Heart left ventricle (tissue), 13 donors: ENCODE results near the gene SYCP1.
"Not testable (repeated sequence)": the region's sequence is repeated elsewhere in the genome, so short reads cannot be mapped to it uniquely, and the experiment has no call there.

Experiments
- CTCF ChIP-seq, 12 donors: fragments of 200-600 bp; sonication (generic) in 4 of 12; IDR thresholded peaks; one replicate each; pipeline versions ENCODE4 v1.5.0 to v1.8.0; 2018 to 2022; ENCODE audit warnings: antibody characterized with exemption in 12 of 12, mild to moderate bottlenecking in 5 of 12
- POLR2A ChIP-seq, 2 donors: fragments of 450-650 bp; IDR thresholded peaks; one replicate each; pipeline ENCODE4 v1.6.1; 2017; ENCODE audit warnings: antibody characterized with exemption in 2 of 2, mild to moderate bottlenecking in 2 of 2, moderate library complexity in 2 of 2
- donor health status: ischemic (EF 13 %, LVEDD 7.1; RV severe dilation, severe dysfunction).
- donor health status: DM: no; HTN: yes; CAD: no.
- donor health status: DM: no; HTN: no; CAD: no.
- donor health status: ischemic (EF 25% LVEDD 6.9; RV normal size, moderate dysfunction).
- donor health status: ischemic (EF 25% LVEDD 5.7; RV mildly dilated, moderate dysfunction).
- donor health status: ischemic (EF 35%, LVEDD 5.7; RV mildly dilated, moderate dysfunction).
- donor health status: nonischemic (EF 11% LVEDD 7.7; RV severe dilation, severe dysfunction).
- donor health status: DM: yes; HTN: yes; CAD: no.
- donor health status: PGD.
- donor health status: ischemic (EF 29% LVEDD 5.4; RV normal size, mild dysfunction).
- donor health status: nonischemic (EF 23%, LVEDD 6.1; RV moderate dilation, normal function).

DNA sequence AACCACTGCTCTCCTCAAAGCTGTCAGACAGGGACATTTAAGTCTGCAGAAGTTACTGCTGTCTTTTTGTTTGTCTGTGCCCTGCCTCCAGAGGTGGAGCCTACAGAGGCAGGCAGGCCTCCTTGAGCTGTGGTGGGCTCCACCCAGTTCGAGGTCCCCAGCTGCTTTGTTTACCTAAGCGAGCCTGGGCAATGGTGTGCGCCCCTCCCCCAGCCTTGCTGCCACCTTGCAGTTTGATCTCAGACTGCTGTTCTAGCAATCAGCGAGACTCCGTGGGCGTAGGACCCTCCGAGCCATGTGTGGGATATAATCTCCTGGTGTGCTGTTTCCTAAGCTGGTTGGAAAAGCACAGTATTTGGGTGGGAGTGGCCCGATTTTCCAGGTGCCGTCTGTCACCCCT, 164.9 kb downstream of the SYCP1 start:
- TF ChIP-seq POLR2A, CTCF (IDR thresholded peaks at IDR 0.05): not testable (repeated sequence)
